ENCODE results near the gene SIGMAR1. TPM values are rescaled to one million over a fixed set of nuclear protein-coding genes. Genes with fewer than 3 reads are reported as not detected.

Gene SIGMAR1
- total RNA-seq, 4 donors from 2014 or later, result 48.6 to 89.7 (median 76.6) TPM

DNA sequence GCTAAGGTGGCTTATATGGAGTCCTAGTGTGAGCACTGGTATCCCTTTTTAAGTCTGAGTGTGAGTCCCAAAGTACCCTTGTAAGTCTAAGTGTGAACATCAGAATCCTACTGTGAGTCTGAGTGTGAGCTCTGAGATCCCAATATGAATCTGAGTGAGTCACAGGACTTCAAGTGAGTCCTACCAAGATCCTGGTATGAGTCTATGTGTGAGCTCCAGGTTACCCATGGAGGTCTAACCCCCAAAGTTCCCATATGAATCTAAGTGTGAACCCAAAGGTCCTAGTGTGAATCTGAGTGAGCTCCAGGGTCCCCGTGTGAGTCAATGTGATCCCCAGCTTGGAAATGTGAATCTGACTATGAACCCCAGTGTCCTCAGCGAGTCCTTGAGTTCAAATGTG lies 50.3 kb downstream of the SIGMAR1 start:
- H3K4me3 ChIP-seq (replicated peaks in 1 of 3), result no peak overlapping the region
- TF ChIP-seq POLR2A (IDR thresholded peaks at IDR 0.05) (no peak), CTCF (IDR thresholded peaks at IDR 0.05) (no peak)
- no peaks in the 10 kb centered on the region for H3K9me3 ChIP-seq
- H3K27ac ChIP-seq, result no peak overlapping the region
- intact Hi-C loops (cut with DNase I), result no loop called here
- H3K36me3 ChIP-seq, result no peaks in the 10 kb centered on the region
- H3K4me1 ChIP-seq, result peaks cover 12 to 33% of the 10 kb centered on the region in 2 donors
- 52 to 70% methylated on average over 2 of the region's 2 CpGs for WGBS, 2 donors
- DNase-seq, result no peak
- H3K27me3 ChIP-seq, result peaks cover 4% of the 10 kb centered on the region

DNA sequence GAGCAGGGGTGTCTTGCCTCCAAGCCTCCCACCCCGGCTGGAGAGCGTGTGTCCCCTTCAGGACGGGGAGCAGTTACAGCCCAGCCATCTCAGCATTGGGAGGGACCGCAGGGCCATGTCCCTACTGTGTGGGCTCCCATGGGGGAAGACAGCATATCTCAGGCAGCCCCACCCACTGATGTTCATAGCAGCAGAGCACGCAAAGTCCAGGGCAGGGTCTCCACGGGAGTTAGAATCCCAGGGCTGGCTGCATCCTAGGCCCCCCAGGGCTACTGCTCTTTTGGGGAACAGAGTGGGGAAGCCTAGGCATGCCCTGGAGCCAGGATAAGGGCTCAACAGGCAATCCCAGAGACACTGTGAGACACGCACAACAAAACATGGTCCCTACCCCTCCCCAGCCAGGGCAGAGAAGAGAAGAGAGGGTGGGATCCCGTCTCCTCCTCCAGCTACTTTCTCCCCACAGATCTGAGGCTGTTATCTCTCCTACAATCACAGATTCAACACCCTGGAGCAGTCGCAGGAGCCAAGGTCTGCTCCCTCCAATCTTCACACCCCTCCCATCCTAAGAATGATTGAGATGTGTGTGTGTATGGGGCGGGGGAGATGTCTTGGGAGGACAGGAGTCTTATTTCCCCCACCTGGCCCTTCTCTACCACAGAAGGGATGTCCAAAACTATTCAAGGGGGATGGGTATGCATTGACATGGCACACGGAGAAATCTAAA lies 51.5 kb downstream of the SIGMAR1 start:
- peaks cover 4% of the 10 kb centered on the region for H3K27me3 ChIP-seq
- no peaks in the 10 kb centered on the region for H3K9me3 ChIP-seq
- TF ChIP-seq CTCF (IDR thresholded peaks at IDR 0.05), result no peak
- TF ChIP-seq POLR2A (IDR thresholded peaks at IDR 0.05), result no peak
- intact Hi-C loops (cut with DNase I), result no loop called here
- 53 to 57% methylated on average over 8 to 9 of the region's 11 CpGs for WGBS, 2 donors
- H3K4me1 ChIP-seq, result peaks cover 8 to 25% of the 10 kb centered on the region in 2 donors
- DNase-seq, result no peak
- H3K27ac ChIP-seq, result no peak overlapping the region
- no peaks in the 10 kb centered on the region for H3K36me3 ChIP-seq
- H3K4me3 ChIP-seq (replicated peaks in 1 of 3), result no peak overlapping the region

GRCh38 chr9:34584970-34585369 lies 52.6 kb downstream of the SIGMAR1 start:
- Histone ChIP-seq H3K9me3 (no peaks in the 10 kb centered on the region), H3K27ac (no peak overlapping the region), H3K36me3 (no peaks in the 10 kb centered on the region), H3K4me3 (replicated peaks in 1 of 3) (no peak overlapping the region), H3K27me3 (peaks cover 4% of the 10 kb centered on the region), H3K4me1 (peaks cover 5 to 14% of the 10 kb centered on the region in 2 donors)
- no peak for TF ChIP-seq CTCF (IDR thresholded peaks at IDR 0.05)
- no peak for TF ChIP-seq POLR2A (IDR thresholded peaks at IDR 0.05)
- 69 to 86% methylated on average over 5 of the region's 5 CpGs for WGBS, 2 donors
- intact Hi-C loops (cut with DNase I), result no loop called here
- no peak for DNase-seq

Small RNA genes lying within 50 kb of the gene (small RNA-seq; reads per million reads assigned to genes)
- gene CCL27, result not detected

Other genes with a start within 250 kb of the SIGMAR1 start
- gene FAM219A, start 179.2 kb downstream of the SIGMAR1 start, total RNA-seq, result 10 to 100 TPM in 3 of 4 donors, 1 to 10 TPM in 1; 6.6 to 14.3 (median 10.5) TPM
- under 1 TPM in 2 of 4 donors, not detected in 2; 0.81 to 0.89 TPM for gene DNAI1, start 179.0 kb downstream of the SIGMAR1 start, total RNA-seq
- not detected for gene ENHO, start 114.8 kb downstream of the SIGMAR1 start, total RNA-seq
- 10 to 100 TPM in 3 of 4 donors, 1 to 10 TPM in 1; 8.6 to 17.3 (median 14.1) TPM for gene CNTFR, start 48.1 kb downstream of the SIGMAR1 start, total RNA-seq
- gene RPP25L, start 25.7 kb downstream of the SIGMAR1 start, total RNA-seq, result 10 to 100 TPM; 20.7 to 39.0 (median 25.8) TPM
- 100 to 1,000 TPM in 2 of 4 donors, 10 to 100 TPM in 2; 54.6 to 140 (median 89.2) TPM for gene DCTN3, start 17.3 kb downstream of the SIGMAR1 start, total RNA-seq
- gene ARID3C, start 8.7 kb downstream of the SIGMAR1 start, total RNA-seq, result not detected
- gene GALT, start 8.9 kb upstream of the SIGMAR1 start, total RNA-seq, result 10 to 100 TPM; 48.7 to 76.5 (median 57.1) TPM
- gene IL11RA, start 14.4 kb upstream of the SIGMAR1 start, total RNA-seq, result 10 to 100 TPM; 43.8 to 89.9 (median 56.5) TPM
- 1 to 10 TPM in 1 of 4 donors, not detected in 3; 1.1 TPM for gene CCL27, start 24.9 kb upstream of the SIGMAR1 start, total RNA-seq
- gene CCL19, start 53.5 kb upstream of the SIGMAR1 start, total RNA-seq, result 1 to 10 TPM in 2 of 4 donors, not detected in 2; 2.2 to 8.5 TPM
- gene CCL21, start 72.3 kb upstream of the SIGMAR1 start, total RNA-seq, result 1,000 to 10,000 TPM in 1 of 4 donors, 100 to 1,000 TPM in 3; 196 to 1,821 (median 617) TPM